H1 (cell line): ENCODE measurements around the gene GARS1. TPM values are rescaled to one million over a fixed set of nuclear protein-coding genes. Genes with fewer than 3 reads are reported as not detected.

Source experiments
- CTCF ChIA-PET: fragments of 300-600 bp; sonication (Branson Sonifier 250); formaldehyde crosslinking; loops from one replicate; lab custom pipeline; 2021; ENCODE audit not compliant: partially characterized antibody; lab: Charles Lee
- POLR2A ChIA-PET: fragments of 300-600 bp; sonication (Branson Sonifier 250); formaldehyde crosslinking; loops from one replicate; lab custom pipeline; 2021; ENCODE audit warnings: inconsistent platforms; ENCODE audit not compliant: partially characterized antibody; lab: Charles Lee
- DNase-seq, 2 experiments: peaks; one replicate each; pipeline versions ENCODE4 v3.0.0 to v3.0.0-alpha.2; 2010 to 2022; ENCODE audit warnings: low spot score in 2 of 2, low read depth in 1 of 2, mixed read lengths in 1 of 2
- FAIRE-seq: peaks from 2 replicates; lab custom pipeline; 2011; peaks lifted over from hg19 to GRCh38; lab: Jason Lieb, UNC
- H2AFZ ChIP-seq: 2 replicates; pipeline ENCODE4 v1.8.1; 2012; ENCODE audit warnings: low read length, inconsistent platforms
- H2AK5ac ChIP-seq: 2 replicates; pipeline ENCODE4 v1.6.1; 2013; ENCODE audit warnings: low read depth, low read length
- H2BK120ac ChIP-seq: replicated peaks from 2 replicates; pipeline ENCODE3; 2013; ENCODE audit warnings: low read depth, low read length, inconsistent platforms
- H2BK12ac ChIP-seq: 2 replicates; pipeline ENCODE4 v1.6.1; 2013; ENCODE audit warnings: low read depth, low read length
- H2BK15ac ChIP-seq: 2 replicates; pipeline ENCODE4 v1.6.1; 2013; ENCODE audit warnings: low read length
- H2BK20ac ChIP-seq: 2 replicates; pipeline ENCODE4 v1.6.1; 2013; ENCODE audit warnings: low read length
- H2BK5ac ChIP-seq: 2 replicates; pipeline ENCODE4 v1.6.1; 2013; ENCODE audit warnings: low read depth, low read length
- H3K14ac ChIP-seq: 2 replicates; pipeline ENCODE4 v1.6.1; 2013; ENCODE audit warnings: inconsistent platforms; ENCODE audit not compliant: insufficient read length
- H3K18ac ChIP-seq: 2 replicates; pipeline ENCODE4 v1.6.1; 2013; ENCODE audit warnings: low read length; ENCODE audit errors: extremely low read depth
- H3K23ac ChIP-seq: 2 replicates; pipeline ENCODE4 v1.6.1; 2013; ENCODE audit warnings: inconsistent platforms; ENCODE audit not compliant: insufficient read length
- H3K23me2 ChIP-seq: 2 replicates; pipeline ENCODE4 v1.6.1; 2013; ENCODE audit warnings: low read depth, low read length
- H3K27ac ChIP-seq: 2 replicates; pipeline ENCODE4 v1.6.1; 2011; ENCODE audit warnings: low read depth, low read length, inconsistent platforms
- H3K27me3 ChIP-seq, 4 experiments: replicated peaks in 1 of 4; 1 replicate in 1 of 4; 2 replicates in 3 of 4; pipeline versions ENCODE4 v1.6.1 to v1.8.1; 2011 to 2013; ENCODE audit warnings: low read length in 3 of 4, mild to moderate bottlenecking in 3 of 4, inconsistent platforms in 2 of 4, mixed read lengths in 2 of 4, moderate library complexity in 1 of 4; ENCODE audit not compliant: control insufficient read depth in 3 of 4, insufficient read depth in 3 of 4; ENCODE audit errors: extremely low read depth in 1 of 4
- H3K36me3 ChIP-seq, 4 experiments: 2 replicates each; pipeline versions ENCODE4 v1.6.1 to v1.8.1; 2011 to 2013; ENCODE audit warnings: mild to moderate bottlenecking in 4 of 4, low read length in 3 of 4, moderate library complexity in 2 of 4, control low read depth in 1 of 4, inconsistent platforms in 1 of 4; ENCODE audit not compliant: insufficient read depth in 4 of 4, control insufficient read depth in 2 of 4
- H3K4ac ChIP-seq: replicated peaks from 2 replicates; pipeline ENCODE3; 2013; ENCODE audit warnings: low read length, low read depth, mixed read lengths, inconsistent platforms; ENCODE audit not compliant: insufficient read length
- H3K4me1 ChIP-seq, 4 experiments: replicated peaks in 1 of 4; 1 replicate in 1 of 4; 2 replicates in 3 of 4; pipeline versions ENCODE4 v1.6.1 to v1.8.1; 2011 to 2013; ENCODE audit warnings: low read length in 3 of 4, inconsistent platforms in 2 of 4, mixed read lengths in 1 of 4; ENCODE audit not compliant: insufficient read depth in 4 of 4, control insufficient read depth in 3 of 4
- H3K4me2 ChIP-seq, 2 experiments: 2 replicates each; pipeline versions ENCODE4 v1.6.1 to v1.8.1; 2011 to 2013; ENCODE audit warnings: low read depth in 2 of 2, low read length in 2 of 2, control low read depth in 1 of 2, inconsistent platforms in 1 of 2, mild to moderate bottlenecking in 1 of 2; ENCODE audit not compliant: insufficient read depth in 1 of 2
- H3K4me3 ChIP-seq, 4 experiments: fragments of 200-600, 300-600 bp in 1 of 4; sonication (generic), shearing (Covaris generic), sonication (Bioruptor Twin) in 1 of 4; 2 replicates each; pipeline versions ENCODE4 v1.5.1 to v1.8.1; 2011 to 2016; ENCODE audit warnings: low read length in 4 of 4, low read depth in 3 of 4, control low read depth in 2 of 4, inconsistent platforms in 2 of 4, mild to moderate bottlenecking in 2 of 4, mixed read lengths in 1 of 4, moderate library complexity in 1 of 4; ENCODE audit not compliant: insufficient read depth in 2 of 4; ENCODE audit errors: extremely low read depth in 1 of 4
- H3K56ac ChIP-seq: replicated peaks from 2 replicates; pipeline ENCODE3; 2013; ENCODE audit warnings: low read depth, mild to moderate bottlenecking, mixed read lengths, low read length, inconsistent platforms; ENCODE audit not compliant: insufficient read length
- H3K79me1 ChIP-seq: 2 replicates; pipeline ENCODE4 v1.6.1; 2013; ENCODE audit warnings: low read depth, low read length, control low read depth
- H3K79me2 ChIP-seq, 2 experiments: 2 replicates each; pipeline versions ENCODE4 v1.6.1 to v1.8.1; 2012 to 2013; ENCODE audit warnings: low read length in 2 of 2, mild to moderate bottlenecking in 2 of 2, inconsistent platforms in 1 of 2; ENCODE audit not compliant: insufficient read depth in 2 of 2, control insufficient read depth in 1 of 2
- H3K9ac ChIP-seq, 4 experiments: replicated peaks in 1 of 4; 1 replicate in 1 of 4; 2 replicates in 3 of 4; pipeline versions ENCODE4 v1.6.1 to v1.8.1; 2011 to 2013; ENCODE audit warnings: low read depth in 3 of 4, low read length in 3 of 4, control low read depth in 2 of 4, mild to moderate bottlenecking in 2 of 4, moderate library complexity in 2 of 4, inconsistent platforms in 1 of 4; ENCODE audit errors: extremely low read depth in 1 of 4
- H3K9me3 ChIP-seq, 2 experiments: 2 replicates each; pipeline versions ENCODE4 v1.6.1 to v1.8.1; 2012 to 2013; ENCODE audit warnings: mild to moderate bottlenecking in 2 of 2, moderate library complexity in 2 of 2, control low read depth in 1 of 2, inconsistent platforms in 1 of 2, low read depth in 1 of 2, low read length in 1 of 2, mixed read lengths in 1 of 2; ENCODE audit not compliant: insufficient read depth in 2 of 2
- H4K20me1 ChIP-seq, 2 experiments: replicated peaks in 1 of 2; 2 replicates each; pipeline versions ENCODE3 to v1.8.1; 2011 to 2013; ENCODE audit warnings: inconsistent platforms in 2 of 2, low read length in 2 of 2, mild to moderate bottlenecking in 1 of 2; ENCODE audit not compliant: insufficient read depth in 2 of 2, control insufficient read depth in 1 of 2
- H4K5ac ChIP-seq: 2 replicates; pipeline ENCODE4 v1.6.1; 2013; ENCODE audit warnings: low read length, low read depth, mixed read lengths, inconsistent platforms; ENCODE audit not compliant: insufficient read length
- H4K8ac ChIP-seq: 2 replicates; pipeline ENCODE4 v1.8.0; 2013; ENCODE audit warnings: mild to moderate bottlenecking, moderate library complexity, low read length, inconsistent platforms; ENCODE audit not compliant: insufficient read depth; ENCODE audit errors: extremely low read depth
- H4K91ac ChIP-seq: replicated peaks from 2 replicates; pipeline ENCODE3; 2013; ENCODE audit warnings: low read length, mixed read lengths, inconsistent platforms; ENCODE audit not compliant: insufficient read length
- CREB1 ChIP-seq: IDR thresholded peaks from 2 replicates; pipeline ENCODE4 v1.6.1; 2012; ENCODE audit warnings: inconsistent platforms
- EGR1 ChIP-seq: IDR thresholded peaks from 2 replicates; pipeline ENCODE4 v1.6.1; 2011; ENCODE audit warnings: low read depth, low read length, borderline replicate concordance
- FOSL1 ChIP-seq: IDR thresholded peaks from 2 replicates; pipeline ENCODE4 v1.6.1; 2011; ENCODE audit warnings: mild to moderate bottlenecking, low read depth, low read length, moderate library complexity; ENCODE audit not compliant: insufficient read depth
- GABPA ChIP-seq: IDR thresholded peaks from 2 replicates; pipeline ENCODE4 v1.6.1; 2011; ENCODE audit warnings: mild to moderate bottlenecking, low read length, moderate library complexity, borderline replicate concordance; ENCODE audit not compliant: insufficient read depth
- JUND ChIP-seq: IDR thresholded peaks from 2 replicates; pipeline ENCODE4 v1.6.1; 2011; ENCODE audit warnings: mild to moderate bottlenecking, improper control_type of control experiment, low read length
- KDM4A ChIP-seq: IDR thresholded peaks from one replicate; pipeline ENCODE4 v1.7.1; 2012; ENCODE audit warnings: low read depth, mild to moderate bottlenecking, moderate library complexity, low read length, inconsistent platforms; ENCODE audit not compliant: severe bottlenecking
- KDM5A ChIP-seq: fragments of 200-600 bp; IDR thresholded peaks from 2 replicates; pipeline ENCODE4 v1.7.1; 2012; ENCODE audit warnings: mild to moderate bottlenecking, low read length, inconsistent platforms, mixed read lengths
- NANOG ChIP-seq: IDR thresholded peaks from 2 replicates; pipeline ENCODE4 v1.6.1; 2011; ENCODE audit warnings: low read length, low read depth, mild to moderate bottlenecking, inconsistent platforms; ENCODE audit not compliant: insufficient read depth, poor library complexity, severe bottlenecking
- NRF1 ChIP-seq: IDR thresholded peaks from 2 replicates; pipeline ENCODE4 v1.6.1; 2011; ENCODE audit warnings: mild to moderate bottlenecking, low read depth, low read length, improper control_type of control experiment
- PHF8 ChIP-seq: fragments of 200-600 bp; sonication (generic); conservative IDR thresholded peaks from 2 replicates; pipeline ENCODE4 v1.7.1; 2012; ENCODE audit warnings: low read depth, mild to moderate bottlenecking, inconsistent platforms, low read length, moderate library complexity
- POLR2A ChIP-seq, 2 experiments: IDR thresholded peaks; 1 replicate in 1 of 2; 2 replicates in 1 of 2; pipeline ENCODE4 v1.6.1; 2011; ENCODE audit warnings: low read depth in 2 of 2, low read length in 2 of 2, mild to moderate bottlenecking in 2 of 2; ENCODE audit errors: control extremely low read depth in 1 of 2
- RXRA ChIP-seq: IDR thresholded peaks from 2 replicates; pipeline ENCODE4 v1.6.1; 2011; ENCODE audit warnings: low read depth, mild to moderate bottlenecking, low read length, moderate library complexity; ENCODE audit not compliant: insufficient read depth
- SIRT6 ChIP-seq: IDR thresholded peaks from one replicate; pipeline ENCODE4 v1.7.1; 2012; ENCODE audit warnings: low read length, inconsistent platforms
- SP4 ChIP-seq: IDR thresholded peaks from 2 replicates; pipeline ENCODE4 v1.6.1; 2012; ENCODE audit warnings: low read length, inconsistent platforms
- SUZ12 ChIP-seq: fragments of 200-600 bp; sonication (generic); IDR thresholded peaks from 2 replicates; pipeline ENCODE4 v1.6.1; 2012; ENCODE audit warnings: mild to moderate bottlenecking, inconsistent platforms, low read length, moderate library complexity, mixed read lengths
- TEAD4 ChIP-seq: IDR thresholded peaks from 2 replicates; pipeline ENCODE4 v1.6.1; 2012; ENCODE audit warnings: low read depth, low read length, inconsistent platforms, mixed read lengths
- WGBS, 2 experiments: shearing (Covaris generic) in 1 of 2; methylation state at CpG; one replicate each; pipeline versions ENCODE4 v1.1.6 to v1.1.7; 2013 to 2015; ENCODE audit warnings: low lambda C conversion rate in 2 of 2, mixed read lengths in 2 of 2, inconsistent platforms in 1 of 2, low coverage in 1 of 2, missing lambda C conversion rate in 1 of 2; ENCODE audit not compliant: insufficient replicate concordance in 2 of 2, insufficient coverage in 1 of 2, insufficient read length in 1 of 2; ENCODE audit errors: extremely low coverage in 1 of 2, missing lambda C conversion rate in 1 of 2; 5-methylcytosine and 5-hydroxymethylcytosine counted together
- polyA plus RNA-seq, 7 experiments: library from polyadenylated mRNA; depleted of rRNA in 3 of 7; stranded (reverse) in 5 of 7; unstranded in 2 of 7; fragments of >200 nt in 5 of 7; fragments of 200-250 nt in 2 of 7; gene quantifications; 1 replicate in 5 of 7; 2 replicates in 1 of 7; 4 replicates in 1 of 7; pipeline versions ENCODE4 v1.2.1 to v1.2.3, GENCODE V29; 2011 to 2013; ENCODE audit warnings: missing spikeins in 2 of 7, mixed read lengths in 2 of 7
- total RNA-seq: library from RNA; stranded (reverse); fragmentation: NEBNext Ultra II Directional; extraction: Animal tissue kit (Norgen Biotek cat#: 25700); gene quantifications from 2 replicates; pipeline ENCODE4 v1.2.1, GENCODE V29; 2021

Gene GARS1
- total and polyA plus RNA-seq, 2 of the 8 experiments (the other 6 are each of a cell fraction or from before 2014, with no cell fraction given) = 270 to 476 TPM

DNA sequence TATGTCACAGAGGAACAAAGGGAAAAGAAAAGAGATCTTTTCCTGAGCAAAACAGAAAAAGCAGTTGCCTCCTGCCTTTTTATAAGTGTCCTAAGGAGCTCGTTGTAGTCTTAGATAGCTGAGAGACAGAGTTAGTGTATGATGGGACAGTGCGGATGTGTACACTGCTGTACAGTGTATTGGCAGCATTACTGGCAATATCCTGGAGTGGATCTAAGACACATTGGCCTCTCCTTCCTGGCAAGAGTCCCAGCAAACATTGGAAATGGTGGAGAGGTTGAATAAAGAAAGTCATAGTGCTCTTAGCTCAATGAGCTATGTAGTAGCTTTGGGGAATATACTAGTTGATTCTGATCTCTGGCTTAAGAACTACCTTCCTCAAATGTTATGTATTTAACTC is 22.7 kb downstream of the GARS1 start:
- H4K91ac ChIP-seq = no peak overlapping the region
- H3K4me3 ChIP-seq = no peak overlapping the region
- no peak overlapping the region for H2BK20ac ChIP-seq
- H3K23me2 ChIP-seq = no peaks in the 10 kb centered on the region
- H3K4me2 ChIP-seq = no peak overlapping the region
- TF ChIP-seq RXRA = no peak
- no peak for TF ChIP-seq TEAD4
- TF ChIP-seq SUZ12 = no peak
- no peak for TF ChIP-seq JUND
- TF ChIP-seq SIRT6 = no peak
- no peak for TF ChIP-seq KDM5A
- no peak for TF ChIP-seq EGR1
- no peak for TF ChIP-seq PHF8
- no peak for TF ChIP-seq FOSL1
- no peak for TF ChIP-seq GABPA
- no peak for TF ChIP-seq NANOG
- no peak for TF ChIP-seq KDM4A
- TF ChIP-seq POLR2A (IDR thresholded peaks at IDR 0.05; ENCODE audit: control extremely low read depth in 1 of 2, low read depth in 2 of 2, low read length in 2 of 2) = no peak
- no peak for TF ChIP-seq SP4
- no peak for TF ChIP-seq NRF1
- no peak for TF ChIP-seq CREB1
- H2AK5ac ChIP-seq = no peak overlapping the region
- 90% methylated on average over 2 of the region's 2 CpGs; no CpG with 5 or more reads in 1 of the 2 experiments for WGBS, 2 experiments
- CTCF ChIA-PET = interaction anchor here (2.1 kb wide), 1 partner anchor 123 kb away, joined by 7 read pairs; no protein-coding TSS in a partner anchor
- H2BK15ac ChIP-seq = no peak overlapping the region
- H3K18ac ChIP-seq = no peak overlapping the region
- POLR2A ChIA-PET = interaction anchor here (1.8 to 11.3 kb wide), 3 partner anchors 14 to 23 kb away, joined by 4 to 323 read pairs (median 93); partner anchors contain the start of gene GARS1
- H3K9ac ChIP-seq = no peak overlapping the region
- H3K23ac ChIP-seq = no peak overlapping the region
- no peak overlapping the region for H4K5ac ChIP-seq
- H3K14ac ChIP-seq = no peak overlapping the region
- no peak overlapping the region for H2BK120ac ChIP-seq
- H3K27ac ChIP-seq = no peak overlapping the region
- no peak for FAIRE-seq
- H2AFZ ChIP-seq = no peak overlapping the region
- no peak overlapping the region for H4K8ac ChIP-seq
- H3K27me3 ChIP-seq = no peaks in the 10 kb centered on the region
- no peaks in the 10 kb centered on the region for H3K79me1 ChIP-seq
- H3K4ac ChIP-seq = no peak overlapping the region
- DNase-seq = no peak
- H3K9me3 ChIP-seq = no peaks in the 10 kb centered on the region
- no peaks in the 10 kb centered on the region for H3K4me1 ChIP-seq
- no peak overlapping the region for H3K56ac ChIP-seq
- no peak overlapping the region for H2BK5ac ChIP-seq
- H3K79me2 ChIP-seq = peaks cover 0 to 35% of the 10 kb centered on the region in 2 experiments; a peak in 2 of 4 replicates
- peaks cover 39 to 97% (median 81%) of the 10 kb centered on the region in 4 experiments for H3K36me3 ChIP-seq
- no peak overlapping the region for H2BK12ac ChIP-seq
- H4K20me1 ChIP-seq = peaks cover 6 to 8% of the 10 kb centered on the region in 2 experiments
